ENCODE measurements around the gene RNF169.

Gene RNF169, protein sequence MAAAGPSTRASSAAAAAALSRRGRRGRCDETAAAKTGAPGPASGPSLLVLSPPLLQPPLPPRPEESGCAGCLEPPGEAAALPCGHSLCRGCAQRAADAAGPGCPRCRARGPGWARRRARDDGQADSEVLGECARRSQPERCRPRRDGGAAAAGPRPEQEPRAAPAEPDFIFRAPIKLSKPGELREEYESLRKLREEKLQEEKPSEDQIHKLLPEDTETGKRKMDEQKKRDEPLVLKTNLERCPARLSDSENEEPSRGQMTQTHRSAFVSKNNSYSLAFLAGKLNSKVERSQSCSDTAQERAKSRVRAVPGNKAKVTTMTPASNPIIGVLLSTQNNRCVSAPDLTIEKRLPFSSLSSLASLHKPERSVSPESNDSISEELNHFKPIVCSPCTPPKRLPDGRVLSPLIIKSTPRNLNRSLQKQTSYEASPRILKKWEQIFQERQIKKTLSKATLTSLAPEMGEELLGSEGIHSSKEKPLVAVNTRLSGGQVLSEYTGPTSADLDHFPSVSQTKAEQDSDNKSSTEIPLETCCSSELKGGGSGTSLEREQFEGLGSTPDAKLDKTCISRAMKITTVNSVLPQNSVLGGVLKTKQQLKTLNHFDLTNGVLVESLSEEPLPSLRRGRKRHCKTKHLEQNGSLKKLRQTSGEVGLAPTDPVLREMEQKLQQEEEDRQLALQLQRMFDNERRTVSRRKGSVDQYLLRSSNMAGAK

DNA sequence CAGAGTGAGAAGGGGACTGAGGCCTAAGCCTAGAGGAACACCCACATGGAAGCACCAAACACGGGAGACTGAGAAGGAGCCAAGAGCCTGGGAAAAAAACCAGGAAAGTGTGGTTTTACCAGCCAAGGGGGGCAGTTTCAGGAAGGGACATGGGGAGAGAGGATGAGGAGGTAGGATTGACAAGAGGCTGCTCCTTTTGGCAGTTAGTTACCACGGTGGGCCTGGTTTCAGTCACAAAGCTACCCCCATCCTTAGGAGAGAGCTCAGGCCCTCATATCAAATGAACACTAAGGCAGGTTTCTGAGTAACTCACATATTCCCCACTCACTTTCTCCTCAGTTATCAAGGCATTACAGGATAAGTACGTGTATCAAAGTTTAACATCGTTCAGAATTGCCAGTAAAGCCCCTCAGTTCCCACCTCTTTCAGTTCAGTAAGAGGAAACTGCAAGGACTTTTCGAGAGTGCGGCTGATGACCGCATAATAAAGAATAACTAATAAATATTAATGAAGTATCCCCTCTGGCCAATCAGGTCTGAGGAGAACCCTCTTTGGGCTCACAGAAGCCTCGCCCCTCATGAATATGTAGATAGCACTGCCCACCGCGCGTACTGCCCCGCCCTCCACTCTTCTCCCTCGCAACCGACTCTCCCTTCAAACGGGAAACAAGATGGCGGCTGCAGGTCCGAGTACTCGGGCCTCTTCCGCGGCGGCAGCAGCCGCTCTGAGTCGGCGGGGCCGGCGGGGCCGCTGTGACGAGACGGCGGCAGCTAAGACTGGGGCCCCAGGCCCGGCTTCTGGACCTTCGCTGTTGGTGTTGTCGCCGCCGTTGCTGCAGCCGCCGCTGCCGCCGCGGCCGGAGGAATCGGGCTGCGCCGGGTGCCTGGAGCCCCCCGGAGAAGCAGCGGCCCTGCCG lies at the start of gene RNF169:
RNF169 (plus strand) TSS at position 639 of the 916 bp plus-strand sequence; CDS start at position 671, 32 bp downstream.
- DNase-seq = peak; percentile 94
- peak within 1 kb of the TSS; percentile 65 for H3K4me3 ChIP-seq (ENCODE audit: low read depth, low read length)
- H3K36me3 ChIP-seq = peaks cover 2% of the 10 kb centered on the region; the same call in 1 of the 2 replicates
- H3K9me3 ChIP-seq (ENCODE audit: severe bottlenecking) = no peaks in the 10 kb centered on the region
- peak within 1 kb of the TSS; percentile 96 for H3K27ac ChIP-seq
- TF ChIP-seq, protein P1, sequence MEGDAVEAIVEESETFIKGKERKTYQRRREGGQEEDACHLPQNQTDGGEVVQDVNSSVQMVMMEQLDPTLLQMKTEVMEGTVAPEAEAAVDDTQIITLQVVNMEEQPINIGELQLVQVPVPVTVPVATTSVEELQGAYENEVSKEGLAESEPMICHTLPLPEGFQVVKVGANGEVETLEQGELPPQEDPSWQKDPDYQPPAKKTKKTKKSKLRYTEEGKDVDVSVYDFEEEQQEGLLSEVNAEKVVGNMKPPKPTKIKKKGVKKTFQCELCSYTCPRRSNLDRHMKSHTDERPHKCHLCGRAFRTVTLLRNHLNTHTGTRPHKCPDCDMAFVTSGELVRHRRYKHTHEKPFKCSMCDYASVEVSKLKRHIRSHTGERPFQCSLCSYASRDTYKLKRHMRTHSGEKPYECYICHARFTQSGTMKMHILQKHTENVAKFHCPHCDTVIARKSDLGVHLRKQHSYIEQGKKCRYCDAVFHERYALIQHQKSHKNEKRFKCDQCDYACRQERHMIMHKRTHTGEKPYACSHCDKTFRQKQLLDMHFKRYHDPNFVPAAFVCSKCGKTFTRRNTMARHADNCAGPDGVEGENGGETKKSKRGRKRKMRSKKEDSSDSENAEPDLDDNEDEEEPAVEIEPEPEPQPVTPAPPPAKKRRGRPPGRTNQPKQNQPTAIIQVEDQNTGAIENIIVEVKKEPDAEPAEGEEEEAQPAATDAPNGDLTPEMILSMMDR (IDR thresholded peaks at IDR 0.05; ENCODE audit: low read depth, low read length) = no peak
- H3K27me3 ChIP-seq (ENCODE audit: insufficient read depth, low read depth, severe bottlenecking) = no peaks in the 10 kb centered on the region

DNA sequence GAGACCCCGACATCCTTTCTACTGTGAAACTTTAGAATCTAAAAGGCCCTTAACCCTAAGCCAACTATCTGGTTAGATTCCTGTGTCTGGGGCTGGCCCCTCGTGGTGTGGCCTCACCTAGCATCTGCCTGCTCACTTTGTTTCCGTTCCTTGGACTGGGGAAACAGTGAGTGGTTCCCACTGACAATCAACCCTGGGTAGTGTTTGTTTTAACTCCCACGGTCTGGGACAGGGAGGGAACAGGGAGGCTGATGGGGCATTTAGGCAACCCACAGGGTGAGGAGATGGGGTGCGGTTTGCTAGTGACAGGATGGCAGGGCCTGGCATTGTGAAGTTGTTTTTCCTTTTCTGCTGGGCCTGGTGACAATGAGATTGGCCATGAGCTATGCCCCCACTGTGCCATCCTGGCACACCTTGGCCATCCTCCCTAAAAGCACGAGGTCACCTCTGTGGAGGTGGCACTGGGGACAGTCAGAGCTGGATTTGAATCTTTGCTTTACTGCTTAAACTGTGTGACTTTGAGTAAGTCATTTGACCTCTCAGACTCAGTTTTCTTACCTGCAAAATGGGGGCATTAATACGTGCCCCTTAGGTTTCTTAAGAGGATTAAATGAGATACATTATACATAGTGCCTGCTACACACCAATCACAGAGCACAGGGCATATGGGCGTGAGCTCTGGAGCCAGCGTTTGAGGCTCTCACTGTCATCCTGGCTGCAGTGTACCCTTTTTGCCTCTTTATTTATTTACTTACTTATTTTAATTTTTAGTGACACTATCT lies 48.8 kb upstream of the RNF169 start:
- H3K27ac ChIP-seq = no peak overlapping the region
- TF ChIP-seq, protein P1 (IDR thresholded peaks at IDR 0.05; ENCODE audit: low read depth, low read length) = no peak
- DNase-seq = no peak
- no peaks in the 10 kb centered on the region for H3K9me3 ChIP-seq (ENCODE audit: severe bottlenecking)
- H3K4me3 ChIP-seq (ENCODE audit: low read depth, low read length) = no peak overlapping the region
- H3K27me3 ChIP-seq (ENCODE audit: insufficient read depth, low read depth, severe bottlenecking) = no peaks in the 10 kb centered on the region
- H3K36me3 ChIP-seq = no peaks in the 10 kb centered on the region

DNA sequence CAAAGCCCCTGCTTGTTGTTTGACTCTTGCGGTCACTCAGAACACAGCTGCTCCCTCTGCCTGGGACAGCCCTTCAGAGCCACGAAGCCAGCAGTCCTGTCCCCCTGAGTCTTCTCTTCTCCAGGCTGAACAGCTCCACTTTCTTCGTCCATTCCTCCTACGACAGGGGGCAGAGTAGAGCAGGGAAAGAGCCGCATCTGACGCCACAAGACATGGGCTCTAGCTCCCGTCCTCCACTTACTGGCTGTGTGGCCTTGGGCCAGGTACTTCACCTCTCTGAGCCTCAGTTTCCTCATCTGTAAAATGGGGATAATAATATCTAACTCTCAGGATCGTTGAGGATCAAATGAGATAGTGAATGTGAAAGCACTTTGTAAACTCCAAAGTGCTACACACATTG lies 47.3 kb upstream of the RNF169 start:
- Histone ChIP-seq H3K27me3 (ENCODE audit: insufficient read depth, low read depth, severe bottlenecking) (no peaks in the 10 kb centered on the region), H3K4me3 (ENCODE audit: low read depth, low read length) (no peak overlapping the region), H3K27ac (no peak overlapping the region), H3K9me3 (ENCODE audit: severe bottlenecking) (no peaks in the 10 kb centered on the region), H3K36me3 (no peaks in the 10 kb centered on the region)
- TF ChIP-seq, protein P1 (IDR thresholded peaks at IDR 0.05; ENCODE audit: low read depth, low read length) = peak; percentile 25; the same call in 1 of the 2 replicates
- DNase-seq = no peak

DNA sequence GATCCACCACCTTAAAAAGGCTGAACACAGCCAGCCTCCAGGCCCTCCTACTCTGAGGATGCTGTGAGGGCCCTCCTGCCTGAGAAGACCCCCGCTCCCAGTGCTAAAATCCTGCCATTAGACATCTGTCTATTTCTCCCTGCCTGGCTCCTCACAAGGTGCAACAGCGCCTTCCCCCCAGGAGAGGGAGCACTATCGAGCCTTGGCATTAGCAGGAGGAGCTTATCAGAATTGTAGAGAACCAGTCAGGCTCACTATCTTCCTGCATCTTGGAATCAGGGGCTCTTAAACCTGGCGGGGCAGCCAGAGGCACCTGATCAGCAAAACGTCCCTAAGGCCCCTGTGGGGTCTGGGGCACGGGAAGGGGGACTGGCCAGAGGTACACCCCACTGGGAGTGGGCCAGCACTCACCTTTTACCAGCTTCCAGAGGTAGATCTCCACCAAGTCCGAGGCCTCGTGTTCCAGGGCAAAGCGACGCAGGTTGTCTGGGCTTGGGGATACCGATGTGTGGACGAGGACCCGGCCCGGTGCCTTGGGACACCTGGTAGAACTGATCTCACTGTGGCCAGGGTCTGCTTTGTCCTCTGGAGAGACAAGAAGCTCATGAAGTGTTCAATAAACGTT lies 46.2 kb upstream of the RNF169 start:
- peak; percentile 74 for DNase-seq
- Histone ChIP-seq H3K27me3 (ENCODE audit: insufficient read depth, low read depth, severe bottlenecking) (no peaks in the 10 kb centered on the region), H3K36me3 (no peaks in the 10 kb centered on the region), H3K9me3 (ENCODE audit: severe bottlenecking) (no peaks in the 10 kb centered on the region), H3K4me3 (ENCODE audit: low read depth, low read length) (no peak overlapping the region), H3K27ac (no peak overlapping the region)
- TF ChIP-seq, protein P1 (IDR thresholded peaks at IDR 0.05; ENCODE audit: low read depth, low read length) = peak; percentile 91

All from WERI-Rb-1 (cell line).